Cardiac fibroblast (primary cell): ENCODE data around the gene CKS1B.

Source experiments
- DNase-seq, 2 donors: peaks; one replicate each; pipeline versions ENCODE4 v3.0.0 to v3.0.0-alpha.2; 2010; ENCODE audit warnings: low read depth in 2 of 2
- H3K4me3 ChIP-seq, 2 donors: replicated peaks in 1 of 2; 1 replicate in 1 of 2; 2 replicates in 1 of 2; pipeline ENCODE4 v1.5.1; 2011; ENCODE audit warnings: low read depth in 2 of 2, low read length in 2 of 2, mild to moderate bottlenecking in 2 of 2, moderate library complexity in 1 of 2
- CTCF ChIP-seq: IDR thresholded peaks from one replicate; pipeline ENCODE4 v1.5.1; 2011; ENCODE audit warnings: low read depth, mild to moderate bottlenecking, low read length, inconsistent platforms

The CKS1B gene

GRCh38 chr1:155023627-155024026 lies 49.1 kb downstream of the CKS1B start:
- no peak overlapping the region for H3K4me3 ChIP-seq
- no peak for TF ChIP-seq CTCF
- no peak for DNase-seq

GRCh38 chr1:155024315-155024714 lies 49.8 kb downstream of the CKS1B start:
- DNase-seq = no peak
- H3K4me3 ChIP-seq = no peak overlapping the region
- no peak for TF ChIP-seq CTCF

- no peak for TF ChIP-seq CTCF
- no peak overlapping the region for H3K4me3 ChIP-seq
- DNase-seq = no peak
Observed at GRCh38 chr1:155026154-155026553, 51.7 kb downstream of the CKS1B start.

GRCh38 chr1:155026588-155026987 lies 52.1 kb downstream of the CKS1B start:
- TF ChIP-seq CTCF = no peak
- H3K4me3 ChIP-seq = no peak overlapping the region
- no peak for DNase-seq
